Activated T-cell treated with anti-CD3 and anti-CD28 coated beads, Interleukin-2, amount 50 U/mL, for 48 hours (primary cell): ENCODE results near the gene PTGES2.
"Not testable (repeated sequence)": the region's sequence is repeated elsewhere in the genome, so short reads cannot be mapped to it uniquely, and the experiment has no call there.

Experiments
- DNase-seq, 2 experiments: peaks; one replicate each; pipeline ENCODE4 v3.0.0-alpha.2; 2020

The PTGES2 gene

GRCh38 chr9:128136816-128137793 lies 9.6 kb upstream of the PTGES2 start:
- no peak for DNase-seq

GRCh38 chr9:128135561-128135960 lies 8.0 kb upstream of the PTGES2 start:
- not testable (repeated sequence) for DNase-seq

GRCh38 chr9:128132139-128132538 lies 4.6 kb upstream of the PTGES2 start:
- not testable (repeated sequence) for DNase-seq

GRCh38 chr9:128131346-128131745 lies 3.8 kb upstream of the PTGES2 start:
- not testable (repeated sequence) for DNase-seq

GRCh38 chr9:128130651-128131050 lies 3.1 kb upstream of the PTGES2 start:
- DNase-seq = not testable (repeated sequence)

GRCh38 chr9:128129976-128130590 lies 2.6 kb upstream of the PTGES2 start:
- peak; percentile 73 to 78 for DNase-seq

GRCh38 chr9:128128836-128129590 lies 1.5 kb upstream of the PTGES2 start:
- peak in 1 of 2 experiments; percentile 42 for DNase-seq

- peak; percentile 89 to 90 for DNase-seq
Observed at GRCh38 chr9:128127990-128128835, 684 bp upstream of the PTGES2 start.

GRCh38 chr9:128125580-128126354 lies 1.8 kb downstream of the PTGES2 start:
- DNase-seq = no peak

- DNase-seq = peak; percentile 66 to 71
Observed at GRCh38 chr9:128124873-128125579, 2.5 kb downstream of the PTGES2 start.

- no peak for DNase-seq
Observed at GRCh38 chr9:128124451-128124850, 3.1 kb downstream of the PTGES2 start.

- DNase-seq = no peak
Observed at GRCh38 chr9:128123451-128124080, 4.0 kb downstream of the PTGES2 start.

- DNase-seq = no peak
Observed at GRCh38 chr9:128122809-128123175, 4.7 kb downstream of the PTGES2 start.

GRCh38 chr9:128121924-128122808 lies 5.4 kb downstream of the PTGES2 start:
- no peak for DNase-seq

GRCh38 chr9:128121466-128121810 lies 6.1 kb downstream of the PTGES2 start:
- DNase-seq = no peak

- DNase-seq = no peak
Observed at GRCh38 chr9:128120741-128121465, 6.6 kb downstream of the PTGES2 start.

- no peak for DNase-seq
Observed at GRCh38 chr9:128120061-128120740, 7.3 kb downstream of the PTGES2 start.
